NCI-H526 (cell line): Measurements from ENCODE around the gene FKBP10.
A peak's percentile ranks its signal among the peaks of the same experiment; 100 is the strongest.
"Not testable (repeated sequence)": the region's sequence is repeated elsewhere in the genome, so short reads cannot be mapped to it uniquely, and the experiment has no call there.

ENCODE experiments used
- DNase-seq, 2 experiments: peaks; one replicate each; lab custom pipeline; 2025; lab: John Stamatoyannopoulos, UW

FKBP10 gene, protein sequence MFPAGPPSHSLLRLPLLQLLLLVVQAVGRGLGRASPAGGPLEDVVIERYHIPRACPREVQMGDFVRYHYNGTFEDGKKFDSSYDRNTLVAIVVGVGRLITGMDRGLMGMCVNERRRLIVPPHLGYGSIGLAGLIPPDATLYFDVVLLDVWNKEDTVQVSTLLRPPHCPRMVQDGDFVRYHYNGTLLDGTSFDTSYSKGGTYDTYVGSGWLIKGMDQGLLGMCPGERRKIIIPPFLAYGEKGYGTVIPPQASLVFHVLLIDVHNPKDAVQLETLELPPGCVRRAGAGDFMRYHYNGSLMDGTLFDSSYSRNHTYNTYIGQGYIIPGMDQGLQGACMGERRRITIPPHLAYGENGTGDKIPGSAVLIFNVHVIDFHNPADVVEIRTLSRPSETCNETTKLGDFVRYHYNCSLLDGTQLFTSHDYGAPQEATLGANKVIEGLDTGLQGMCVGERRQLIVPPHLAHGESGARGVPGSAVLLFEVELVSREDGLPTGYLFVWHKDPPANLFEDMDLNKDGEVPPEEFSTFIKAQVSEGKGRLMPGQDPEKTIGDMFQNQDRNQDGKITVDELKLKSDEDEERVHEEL

DNA sequence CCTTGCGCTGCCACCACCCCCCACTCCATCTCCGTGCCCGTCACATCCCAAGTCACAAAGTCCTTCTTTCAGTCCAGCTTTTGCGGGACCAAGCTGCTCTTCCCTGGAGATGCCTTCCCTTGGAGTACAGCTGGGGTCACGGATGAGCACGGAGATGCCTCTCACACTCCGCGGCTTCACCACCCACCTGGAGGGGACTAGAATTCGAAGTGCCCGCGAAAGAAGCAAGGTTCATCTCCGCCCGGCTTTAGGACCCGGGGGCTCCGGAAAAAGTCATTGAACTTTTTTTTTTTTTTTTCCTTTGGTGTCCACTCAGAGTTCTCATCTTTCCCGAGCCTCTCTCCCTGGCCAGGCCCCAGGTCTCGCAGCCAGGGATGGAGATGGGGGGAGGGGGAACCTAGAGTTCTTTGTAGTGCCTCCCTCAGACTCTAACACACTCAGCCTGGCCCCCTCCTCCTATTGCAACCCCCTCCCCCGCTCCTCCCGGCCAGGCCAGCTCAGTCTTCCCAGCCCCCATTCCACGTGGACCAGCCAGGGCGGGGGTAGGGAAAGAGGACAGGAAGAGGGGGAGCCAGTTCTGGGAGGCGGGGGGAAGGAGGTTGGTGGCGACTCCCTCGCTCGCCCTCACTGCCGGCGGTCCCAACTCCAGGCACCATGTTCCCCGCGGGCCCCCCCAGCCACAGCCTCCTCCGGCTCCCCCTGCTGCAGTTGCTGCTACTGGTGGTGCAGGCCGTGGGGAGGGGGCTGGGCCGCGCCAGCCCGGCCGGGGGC lies at the start of gene FKBP10:
FKBP10 (plus strand) TSS at position 624 of the 771 bp plus-strand sequence; CDS start at position 655, 31 bp downstream.
- peak; percentile 67 to 81 for DNase-seq

DNA sequence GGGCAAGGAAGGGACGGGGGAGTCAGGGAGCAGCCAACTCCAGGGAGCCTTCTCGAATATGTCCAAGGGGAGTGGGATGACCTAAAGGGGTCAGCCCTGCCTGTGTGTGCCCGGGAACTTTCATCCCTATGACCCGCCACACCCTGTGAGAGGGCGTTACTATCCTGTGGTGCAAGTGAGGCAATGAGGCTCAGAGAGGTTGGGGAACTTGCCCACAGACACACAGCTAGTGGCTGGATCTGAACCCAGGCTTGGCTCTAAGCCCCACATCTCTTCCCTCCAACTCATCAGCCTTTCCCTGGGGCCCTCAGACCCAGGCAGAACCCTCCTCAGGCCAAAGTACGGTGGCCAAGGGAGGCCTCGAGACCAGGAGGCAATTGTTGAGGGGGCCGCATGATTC lies 49.5 kb upstream of the FKBP10 start:
- no peak for DNase-seq

DNA sequence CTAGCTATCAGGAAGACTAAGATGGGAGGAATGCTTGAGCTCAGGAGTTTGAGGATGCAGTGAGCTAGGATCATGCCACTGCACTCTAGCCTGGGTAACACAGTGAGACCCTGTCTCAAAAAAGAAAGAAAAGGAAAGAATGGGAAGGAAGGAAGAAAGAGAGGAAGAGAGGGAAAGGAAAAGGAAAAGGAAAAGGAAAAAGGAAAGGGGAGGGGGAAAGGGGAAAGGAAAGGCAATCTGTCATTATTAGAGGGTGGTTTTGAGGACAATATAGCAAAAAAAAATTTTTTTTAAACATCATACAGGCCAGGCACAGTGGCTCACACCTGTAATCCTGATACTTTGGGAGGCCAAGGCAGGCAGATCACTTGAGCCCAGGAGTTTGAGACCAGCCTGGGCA lies 46.7 kb upstream of the FKBP10 start:
- DNase-seq: no peak

DNA sequence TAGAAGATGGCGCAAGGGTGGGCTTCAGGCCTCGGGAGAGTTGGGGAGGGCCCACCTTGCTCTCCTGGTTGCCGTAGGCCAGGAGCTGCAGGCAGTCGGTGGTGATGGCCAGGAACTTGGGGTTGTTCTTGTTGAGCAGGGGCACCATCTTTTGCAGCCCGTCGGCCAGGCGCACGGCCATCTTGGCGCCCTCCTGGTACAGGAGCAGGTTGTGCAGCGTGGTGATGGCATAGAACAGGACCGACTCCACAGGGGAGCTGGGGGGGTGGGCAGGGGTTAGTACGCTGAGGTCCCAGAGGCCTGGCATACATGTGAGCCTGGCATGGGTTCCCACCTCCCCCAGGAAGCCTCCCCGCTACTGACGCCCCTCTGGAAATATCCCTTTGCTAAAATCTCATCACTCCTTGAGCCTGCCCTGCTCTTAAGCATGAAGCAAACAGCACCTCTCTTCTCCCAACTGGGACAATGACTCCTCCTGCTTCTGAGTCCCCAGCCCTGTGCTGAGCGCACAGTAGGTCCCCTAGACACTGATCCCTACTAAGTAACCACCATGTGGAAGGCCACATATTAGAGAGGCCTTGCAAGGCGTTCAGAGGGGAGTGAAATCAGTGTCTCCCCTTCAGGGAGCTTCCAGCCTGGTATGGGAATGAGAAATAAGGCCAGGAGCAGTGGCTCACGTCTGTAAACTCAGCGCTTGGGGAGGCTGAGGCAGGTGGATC lies 45.3 kb upstream of the FKBP10 start:
- DNase-seq: no peak

DNA sequence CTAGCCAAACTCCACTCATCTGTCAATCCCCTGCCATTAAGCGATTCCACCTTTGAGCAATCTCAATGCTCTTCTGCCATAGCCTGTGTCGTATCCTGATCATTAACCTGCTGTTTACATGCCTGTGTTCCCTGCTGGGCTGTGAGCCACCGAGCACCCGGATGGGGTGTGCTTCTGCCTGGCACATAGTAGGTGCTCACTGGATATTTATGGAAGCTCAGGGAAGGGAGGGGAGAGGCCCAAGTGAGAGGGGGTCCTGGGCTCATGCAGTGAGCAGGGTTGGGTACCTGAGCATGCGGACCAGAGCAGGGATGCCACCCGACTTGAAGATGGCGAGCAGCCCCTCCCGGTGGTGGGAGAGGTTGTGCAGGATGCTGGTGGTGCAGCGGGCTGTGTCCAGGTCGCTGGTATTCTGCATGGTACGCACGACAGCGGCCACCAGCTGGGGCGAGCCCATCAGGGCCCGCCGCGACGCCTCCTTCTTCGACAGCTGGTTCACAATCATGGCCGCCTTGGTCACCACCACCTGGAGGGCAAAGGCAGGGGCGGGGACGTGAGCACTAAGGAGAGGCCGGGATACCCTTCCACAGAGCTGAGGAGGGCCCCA lies 44.0 kb upstream of the FKBP10 start:
- DNase-seq: no peak

DNA sequence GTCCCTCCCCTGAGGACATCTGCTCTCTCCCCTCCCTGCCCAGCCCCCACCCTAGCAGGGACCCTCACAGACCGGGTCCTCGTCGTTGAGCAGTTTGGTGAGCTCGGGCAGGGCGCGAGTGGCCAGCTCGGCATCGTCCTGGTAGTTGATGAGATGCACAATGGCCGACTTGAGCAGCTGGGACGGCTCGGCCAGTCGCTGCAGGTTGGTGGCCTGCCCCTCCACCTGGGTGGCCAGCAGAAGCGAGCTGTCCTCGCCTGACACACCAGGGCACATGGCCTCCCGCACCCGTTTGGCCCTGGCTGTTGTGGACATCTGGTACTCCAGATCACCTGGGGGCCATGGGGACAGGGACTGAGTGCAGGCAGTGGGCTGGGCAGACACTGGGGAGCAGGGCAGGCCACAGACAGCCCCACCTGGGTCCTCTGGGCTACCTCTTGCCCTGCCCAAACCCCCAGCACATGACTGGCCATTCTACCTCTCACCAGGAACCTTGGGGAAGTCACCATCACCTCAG lies 43.4 kb upstream of the FKBP10 start:
- no peak for DNase-seq

DNA sequence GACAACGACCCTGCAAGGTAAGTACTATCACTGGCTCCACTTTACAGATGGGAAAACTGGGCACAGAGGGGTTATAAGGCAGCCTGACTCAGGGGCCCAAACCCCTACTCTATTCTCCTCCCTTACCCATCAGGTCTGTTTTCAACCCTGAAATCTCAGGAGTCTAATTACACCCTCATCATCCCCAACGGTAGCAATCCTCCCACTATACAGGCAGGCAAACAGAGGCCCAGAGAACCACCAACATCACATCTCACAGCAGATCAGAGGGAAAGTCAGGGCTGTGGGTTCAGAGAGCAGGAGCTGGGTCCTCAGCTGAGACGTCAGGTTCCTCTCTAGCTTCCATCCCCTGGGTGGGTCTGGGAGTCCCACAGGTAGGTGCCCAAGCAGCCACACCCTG lies 42.8 kb upstream of the FKBP10 start:
- DNase-seq: no peak

DNA sequence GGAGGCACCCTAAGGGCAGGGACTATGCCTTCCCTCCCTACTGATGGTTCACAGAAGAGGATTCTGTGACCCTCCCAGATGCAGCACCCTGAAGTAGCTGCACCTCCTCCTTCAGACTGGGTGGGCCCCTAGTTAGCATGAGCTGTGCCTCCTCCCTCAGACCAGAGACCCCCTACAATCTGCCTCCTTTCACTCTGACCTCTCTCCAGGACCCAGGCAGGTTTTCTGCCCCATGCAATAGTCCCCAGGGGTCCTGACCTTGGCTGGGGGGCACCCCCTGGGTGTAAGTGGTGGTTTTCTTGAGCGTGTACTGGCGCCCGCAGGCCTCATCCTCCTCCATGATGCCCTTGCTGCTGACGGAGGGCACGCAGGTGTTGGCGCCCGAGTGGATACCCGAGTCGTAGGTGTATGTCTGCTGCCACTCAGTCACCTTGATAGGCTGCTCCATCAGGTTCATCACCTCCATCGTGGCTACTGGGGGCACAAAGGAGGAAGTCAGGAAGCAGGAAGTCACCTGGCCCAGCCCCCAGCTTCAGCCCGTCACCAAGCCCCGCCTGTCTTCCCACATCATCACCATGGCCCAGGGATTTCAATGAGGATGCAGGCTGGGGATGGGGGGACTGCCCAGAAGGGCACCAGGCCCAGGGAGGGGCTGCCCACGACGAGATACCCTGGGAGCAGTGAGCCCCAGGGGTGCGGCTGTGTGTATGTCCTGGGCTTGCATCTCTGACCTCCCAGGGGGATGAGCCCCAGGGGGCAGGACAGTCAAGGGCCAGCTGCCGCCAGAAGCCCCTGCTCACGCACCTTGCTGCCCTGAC lies 41.2 kb upstream of the FKBP10 start:
- DNase-seq: no peak

DNA sequence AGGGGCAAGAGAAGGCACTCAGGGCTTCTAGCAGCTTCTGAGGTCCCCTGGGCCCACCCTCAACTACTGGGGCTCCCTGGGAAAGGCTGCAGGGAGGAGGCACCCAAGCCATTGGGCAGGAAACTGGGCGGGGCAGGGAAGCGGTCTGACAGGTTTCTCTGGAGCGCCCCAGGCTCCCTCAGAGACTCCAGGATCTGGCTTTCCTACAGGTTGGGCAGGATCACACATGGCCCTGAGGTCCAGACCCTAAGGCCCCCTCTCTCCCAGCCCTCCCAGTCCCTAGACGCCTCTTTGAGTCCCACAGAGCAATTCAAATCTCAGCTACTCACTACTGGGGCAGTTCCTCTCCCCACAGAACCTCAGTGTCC lies 40.6 kb upstream of the FKBP10 start:
- DNase-seq: peak; percentile 52 to 87

DNA sequence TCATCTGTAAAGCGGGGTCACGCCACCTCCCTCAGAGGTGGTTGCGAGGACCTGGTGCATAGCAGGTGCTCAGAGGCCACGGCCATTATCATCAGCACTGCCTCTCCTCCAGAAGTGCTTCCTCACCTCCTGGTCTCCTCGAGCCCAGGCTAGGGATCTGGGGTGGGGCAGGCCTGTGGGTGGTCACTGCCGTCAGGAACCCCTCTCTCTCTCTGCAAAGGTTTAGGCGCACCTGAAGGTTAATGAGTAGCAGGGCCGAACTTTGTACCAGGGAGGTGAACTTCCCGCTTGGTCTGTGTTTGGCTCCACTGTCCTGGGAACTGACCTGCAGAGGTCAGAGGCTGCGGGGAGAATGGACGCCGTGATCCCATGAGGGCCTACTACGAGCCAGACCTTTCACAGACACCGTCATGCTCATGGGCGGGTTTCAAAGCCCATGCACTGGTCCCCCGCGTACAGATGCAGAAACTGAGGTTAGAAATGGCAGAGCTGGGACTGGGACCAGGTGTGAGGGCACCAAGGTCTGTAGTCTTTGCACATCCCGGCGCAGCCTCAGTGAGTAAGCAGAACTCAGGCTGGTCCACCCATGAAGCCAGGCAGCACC lies 40.1 kb upstream of the FKBP10 start:
- no peak for DNase-seq

DNA sequence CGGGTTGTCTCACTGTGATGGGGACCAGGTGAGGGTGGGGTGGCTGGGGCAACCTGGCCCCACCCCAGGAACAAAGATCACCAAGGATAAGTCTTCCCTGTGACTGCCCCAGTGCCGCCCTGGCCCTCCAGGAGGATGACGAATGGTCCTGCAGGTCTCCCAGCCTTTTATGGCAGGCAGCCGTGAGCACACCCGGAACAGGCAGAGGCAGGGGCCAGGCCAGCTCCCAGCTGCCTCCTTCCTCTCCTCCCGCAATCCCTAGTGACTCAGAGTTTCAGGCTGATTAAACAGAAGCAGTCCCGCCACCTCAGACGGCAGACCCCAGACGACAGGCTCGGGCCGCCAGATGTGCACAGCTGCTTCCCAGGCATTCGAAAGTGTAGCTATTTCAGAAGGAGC lies 39.6 kb upstream of the FKBP10 start:
- DNase-seq: peak in 1 of 2 experiments; percentile 23

DNA sequence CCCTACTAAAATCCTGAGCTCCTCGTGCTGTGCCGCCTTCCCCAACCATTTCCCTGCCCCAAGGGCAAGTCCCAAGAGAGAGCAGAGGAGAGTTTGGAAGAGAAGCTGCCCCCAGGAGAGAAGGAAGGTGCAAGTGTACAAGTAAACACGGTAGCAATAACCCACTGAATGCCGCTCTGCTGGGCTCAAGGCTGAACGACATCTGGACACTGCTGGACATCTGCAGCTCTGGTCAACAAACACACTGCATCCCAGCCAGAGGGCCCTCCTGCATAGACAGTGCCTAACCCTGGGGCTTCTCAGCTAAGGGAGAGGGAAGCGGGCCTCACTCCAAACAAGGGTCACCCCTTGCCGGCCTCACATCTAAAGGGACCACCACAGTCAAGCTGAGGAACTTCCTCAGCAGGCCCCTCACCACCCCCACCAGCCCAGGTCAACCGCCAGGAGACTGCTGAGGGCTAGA lies 39.0 kb upstream of the FKBP10 start:
- no peak for DNase-seq

DNA sequence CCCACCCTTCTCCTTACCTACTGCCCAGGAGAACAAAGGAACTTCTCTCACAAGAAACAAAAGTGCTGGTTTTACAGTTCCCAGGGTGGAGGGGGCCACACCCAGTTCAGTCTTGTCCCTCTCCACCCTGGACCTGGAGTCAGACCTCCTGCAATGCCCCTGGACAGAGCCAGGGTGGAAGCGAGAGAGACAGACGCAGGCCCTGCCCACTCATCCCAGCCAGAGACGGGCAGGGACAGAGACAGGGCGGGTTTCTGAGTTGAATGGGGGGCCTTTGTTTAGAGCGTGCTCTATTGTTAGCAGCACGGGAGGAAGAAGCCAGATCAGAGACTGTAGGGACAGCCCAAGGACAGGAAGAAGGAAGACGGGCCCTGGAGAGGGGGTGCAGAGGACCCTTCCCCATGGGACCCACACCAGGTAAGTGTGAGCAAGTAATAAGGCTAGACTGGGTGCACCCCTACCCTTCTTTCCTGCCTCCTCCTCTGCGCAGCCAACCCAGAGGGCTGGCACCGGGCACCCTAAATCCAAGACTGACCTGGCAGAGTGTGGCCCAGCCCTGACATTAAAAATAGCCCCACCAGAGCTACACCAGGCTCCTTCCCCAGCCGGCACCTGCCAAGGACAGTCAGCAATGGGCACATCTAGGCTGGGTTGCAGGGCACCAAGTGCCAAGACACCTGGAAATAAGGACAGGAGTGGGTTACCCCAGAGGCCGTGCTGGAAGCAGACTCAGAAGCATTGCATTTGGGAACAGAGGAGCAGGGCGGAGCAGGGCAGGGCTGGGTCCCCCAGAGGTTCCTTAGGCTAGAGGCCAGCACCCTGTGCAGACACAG lies 37.2 kb upstream of the FKBP10 start:
- DNase-seq: no peak

DNA sequence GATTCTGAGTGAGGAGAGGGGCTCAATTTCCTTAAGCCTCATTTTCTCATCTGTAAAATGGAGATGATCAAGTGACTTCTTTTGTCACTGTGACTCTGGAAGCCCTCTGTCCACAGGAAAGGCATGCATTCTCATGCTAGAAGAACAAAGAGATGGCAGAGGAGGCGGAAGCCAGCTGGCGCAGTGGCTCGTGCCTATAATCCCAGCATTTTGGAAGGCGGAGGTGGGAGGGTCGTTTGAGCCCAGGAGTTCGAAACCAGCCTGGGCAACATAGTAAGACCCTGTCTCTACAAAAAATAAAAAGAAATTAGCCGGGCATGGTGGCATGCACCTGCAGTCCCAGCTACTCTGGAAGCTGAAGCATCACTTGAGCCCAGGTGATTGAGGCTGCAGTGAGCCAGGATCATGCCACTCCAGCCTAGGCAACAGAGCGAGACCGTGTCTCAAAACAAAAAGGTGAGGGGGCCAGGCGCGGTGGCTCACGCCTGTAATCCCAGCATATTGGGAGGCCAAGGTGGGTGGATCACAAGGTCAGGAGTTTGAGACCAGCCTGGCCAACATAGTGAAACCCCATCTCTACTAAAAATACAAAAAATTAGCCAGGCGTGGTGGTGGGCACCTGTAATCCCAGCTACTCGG lies 36.4 kb upstream of the FKBP10 start:
- DNase-seq: not testable (repeated sequence)

DNA sequence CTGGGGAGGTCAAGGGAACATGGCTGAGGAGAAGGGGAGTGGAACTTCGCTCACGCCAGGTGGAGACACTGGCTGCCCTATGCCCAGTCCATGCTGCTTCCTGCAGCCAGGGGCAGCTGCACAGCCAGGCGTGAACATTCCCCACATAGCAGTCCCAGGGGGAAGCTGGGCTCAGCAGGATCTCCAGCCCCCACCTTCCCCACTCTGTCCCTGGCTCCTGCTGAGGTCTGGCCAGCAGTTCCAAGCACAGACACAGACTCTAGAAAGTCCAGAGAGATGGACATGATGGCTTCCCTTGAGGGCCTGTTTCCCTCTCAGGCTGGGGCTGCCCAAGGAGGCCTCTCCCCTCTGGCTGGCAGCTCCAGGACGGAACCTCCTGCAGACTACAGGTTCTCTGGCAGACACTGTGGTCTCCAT lies 35.6 kb upstream of the FKBP10 start:
- DNase-seq: peak in 1 of 2 experiments; percentile 35

DNA sequence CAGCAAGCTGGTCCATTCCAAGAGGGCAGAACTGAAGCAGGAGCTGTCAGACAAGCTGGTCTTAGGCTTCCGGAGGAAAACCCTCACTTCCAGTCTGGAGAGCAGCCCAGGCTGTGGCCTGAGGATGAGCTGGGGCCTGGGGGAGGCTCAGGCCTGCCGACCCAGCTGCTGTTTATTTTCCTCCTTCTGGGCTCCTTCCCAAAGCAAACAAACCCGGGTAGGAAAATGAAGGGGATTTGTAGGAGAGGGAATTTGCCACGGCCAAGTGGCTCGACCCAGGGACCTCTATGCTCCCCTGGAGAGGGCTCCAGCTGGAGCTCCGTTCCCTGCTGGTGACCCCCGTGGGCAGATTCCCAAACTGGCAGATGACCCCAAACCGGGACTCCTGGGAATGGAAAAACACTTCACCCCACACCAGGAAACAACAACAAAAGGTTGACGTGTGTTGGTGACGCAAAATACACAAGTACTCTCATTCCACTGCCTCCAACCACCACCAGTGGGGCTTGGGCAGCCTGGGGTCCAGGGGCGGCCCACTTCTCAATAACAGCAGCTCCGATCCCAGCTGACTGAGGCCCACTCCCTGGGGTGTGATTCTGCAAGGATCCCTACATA lies 35.1 kb upstream of the FKBP10 start:
- peak in 1 of 2 experiments; percentile 54 for DNase-seq

DNA sequence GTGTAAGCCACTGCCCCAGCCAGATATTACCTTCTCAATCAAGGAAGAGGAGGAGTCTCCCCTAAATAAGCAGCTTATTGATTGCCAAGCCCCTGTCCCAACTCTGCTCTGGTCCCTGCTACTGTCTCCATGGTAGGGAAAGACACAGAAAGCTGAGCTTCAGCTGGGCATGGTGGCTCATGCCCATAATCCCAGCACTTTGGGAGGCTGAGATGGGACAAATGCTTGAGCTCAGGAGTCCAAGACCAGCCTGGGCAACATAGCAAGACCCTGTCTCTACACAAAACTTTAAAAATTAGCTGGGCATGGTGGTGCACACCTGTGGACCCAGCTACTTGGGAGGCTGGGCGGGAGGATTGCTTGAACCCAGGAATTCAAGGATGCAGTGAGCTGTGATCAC lies 32.9 kb upstream of the FKBP10 start:
- DNase-seq: no peak

DNA sequence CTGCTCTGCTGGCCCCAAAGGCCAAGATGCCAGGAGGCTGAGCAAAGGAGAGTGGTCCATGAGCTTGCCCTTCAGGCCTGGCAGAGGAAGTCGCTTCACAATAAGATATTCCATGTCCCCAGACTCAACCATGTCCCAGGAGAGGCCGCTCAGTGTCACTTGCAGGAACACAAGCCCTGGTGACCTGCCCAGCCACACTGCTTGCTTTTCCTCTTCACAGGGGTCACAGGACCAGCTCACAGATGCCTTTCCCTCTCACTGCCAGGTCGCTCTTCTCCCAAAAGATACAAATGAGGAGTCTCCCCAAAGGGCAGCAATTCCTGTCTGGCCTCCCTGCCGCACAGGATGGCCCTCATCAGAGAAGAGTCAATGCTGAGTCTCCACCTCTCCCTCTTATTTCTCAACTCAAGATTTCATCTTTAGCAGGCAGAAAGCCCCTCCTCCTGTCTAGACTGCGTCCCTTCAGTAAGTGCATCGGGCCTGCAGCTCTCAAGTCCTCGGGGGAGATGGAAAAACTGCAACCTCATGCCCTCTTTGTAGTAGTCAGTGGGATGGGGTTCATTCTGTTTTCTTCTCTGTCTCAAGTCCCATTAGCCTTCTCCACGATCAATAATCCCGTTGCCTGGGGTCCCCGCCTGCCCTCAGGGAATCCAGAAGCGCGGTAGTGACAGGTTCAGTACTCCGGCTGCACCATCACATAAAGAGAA lies 31.2 kb upstream of the FKBP10 start:
- no peak for DNase-seq
